Lower lobe of right lung (tissue), 2 donors: ENCODE data around the gene NSFL1C. TPM values are rescaled to one million over a fixed set of nuclear protein-coding genes. Genes with fewer than 3 reads are reported as not detected.

Experiments used
- ATAC-seq, 2 donors: fragments of 200-7000 bp; cut with Tn5 transposase; one replicate each; pipeline ENCODE4 v1.9.1; 2020 to 2022; ENCODE audit warnings: mild to moderate bottlenecking in 2 of 2, moderate library complexity in 2 of 2
- DNase-seq: peaks from one replicate; pipeline ENCODE4 v3.0.0-alpha.2; 2020
- H3K27ac ChIP-seq: fragments of 200-600 bp; one replicate; pipeline ENCODE4 v1.8.0; 2022
- H3K27me3 ChIP-seq: fragments of 200-600 bp; one replicate; pipeline ENCODE4 v1.8.0; 2022; ENCODE audit warnings: low read depth
- H3K36me3 ChIP-seq: fragments of 200-600 bp; one replicate; pipeline ENCODE4 v1.8.0; 2022; ENCODE audit warnings: mild to moderate bottlenecking
- H3K4me1 ChIP-seq: fragments of 200-600 bp; one replicate; pipeline ENCODE4 v1.8.0; 2022
- H3K4me3 ChIP-seq: fragments of 200-600 bp; one replicate; pipeline ENCODE4 v1.8.0; 2022; ENCODE audit warnings: mild to moderate bottlenecking
- H3K9me3 ChIP-seq: fragments of 200-600 bp; one replicate; pipeline ENCODE4 v1.8.0; 2022
- CTCF ChIP-seq: fragments of 200-600 bp; IDR thresholded peaks from one replicate; pipeline ENCODE4 v1.8.0; 2022; ENCODE audit warnings: antibody characterized with exemption, mild to moderate bottlenecking
- intact Hi-C: fragments of 100-400 bp; cut with DNase I; formaldehyde crosslinking; loops from one replicate; pipeline ENCODE4 v1.11.0; 2022
- total RNA-seq: library from RNA; stranded (reverse); fragmentation: NEBNext Ultra II Directional; extraction: Animal tissue kit (Norgen Biotek cat#: 25700); gene quantifications from one replicate; pipeline ENCODE4 v1.2.1, GENCODE V29; 2021
- donor health status: DM: no; HTN: yes; CAD: no; lungs with severe emphysema.

Gene NSFL1C
- total RNA-seq, 1 donor from 2014 or later = 73.8 TPM

GRCh38 chr20:1462834-1463233, 3.8 kb downstream of the NSFL1C start:
- Histone ChIP-seq H3K4me3 (no peak overlapping the region), H3K36me3 (peaks cover 50% of the 10 kb centered on the region), H3K9me3 (no peaks in the 10 kb centered on the region), H3K27me3 (no peaks in the 10 kb centered on the region), H3K4me1 (peaks cover 38% of the 10 kb centered on the region), H3K27ac (no peak overlapping the region)
- ATAC-seq (no peak), DNase-seq (no peak)
- intact Hi-C loops = no loop called here
- no peak for TF ChIP-seq CTCF

- H3K36me3 ChIP-seq = peaks cover 59% of the 10 kb centered on the region
- no peak for ATAC-seq
- intact Hi-C loops = no loop called here
- no peak overlapping the region for H3K4me3 ChIP-seq
- H3K27me3 ChIP-seq = no peaks in the 10 kb centered on the region
- TF ChIP-seq CTCF = no peak
- H3K27ac ChIP-seq = no peak overlapping the region
- peaks cover 34% of the 10 kb centered on the region for H3K4me1 ChIP-seq
- H3K9me3 ChIP-seq = no peaks in the 10 kb centered on the region
- no peak for DNase-seq
These were observed 4.6 kb downstream of the NSFL1C start for GRCh38 chr20:1462001-1462400.

- no peak for ATAC-seq
- Histone ChIP-seq H3K4me3 (no peak overlapping the region), H3K9me3 (no peaks in the 10 kb centered on the region), H3K36me3 (peaks cover 76% of the 10 kb centered on the region), H3K27me3 (no peaks in the 10 kb centered on the region), H3K27ac (no peak overlapping the region), H3K4me1 (peaks cover 24% of the 10 kb centered on the region)
- no peak for DNase-seq
- intact Hi-C loops = no loop called here
- no peak for TF ChIP-seq CTCF
These were observed 6.4 kb downstream of the NSFL1C start for GRCh38 chr20:1460275-1460674.

GRCh38 chr20:1457992-1458391, 8.7 kb downstream of the NSFL1C start:
- Histone ChIP-seq H3K27ac (no peak overlapping the region), H3K9me3 (no peaks in the 10 kb centered on the region), H3K4me1 (peaks cover 1% of the 10 kb centered on the region), H3K36me3 (peaks cover 93% of the 10 kb centered on the region), H3K4me3 (no peak overlapping the region), H3K27me3 (no peaks in the 10 kb centered on the region)
- no peak for ATAC-seq
- TF ChIP-seq CTCF = no peak
- intact Hi-C loops = no loop called here
- no peak for DNase-seq

GRCh38 chr20:1456300-1456699, 10.3 kb downstream of the NSFL1C start:
- TF ChIP-seq CTCF = no peak
- H3K9me3 ChIP-seq = no peaks in the 10 kb centered on the region
- ATAC-seq (no peak), DNase-seq (no peak)
- no peak overlapping the region for H3K4me3 ChIP-seq
- H3K4me1 ChIP-seq = no peaks in the 10 kb centered on the region
- H3K36me3 ChIP-seq = peaks cover 100% of the 10 kb centered on the region
- no peaks in the 10 kb centered on the region for H3K27me3 ChIP-seq
- H3K27ac ChIP-seq = no peak overlapping the region
- intact Hi-C loops = no loop called here
